Prostate gland (tissue), 2 donors: ENCODE data around the gene RBM20. TPM values are rescaled to one million over a fixed set of nuclear protein-coding genes. Genes with fewer than 3 reads are reported as not detected.

Source experiments
- DNase-seq: peaks from one replicate; pipeline ENCODE4 v3.0.0-alpha.2; 2019; ENCODE audit warnings: low spot score
- H3K27ac ChIP-seq, 2 donors: fragments of 200-600 bp; sonication (generic); 2 replicates each; pipeline ENCODE4 v1.5.1; 2017 to 2019
- H3K27me3 ChIP-seq: fragments of 200-600 bp; sonication (generic); replicated peaks from 2 replicates; pipeline ENCODE4 v1.5.1; 2019; ENCODE audit not compliant: insufficient read depth
- H3K36me3 ChIP-seq, 2 donors: fragments of 200-600 bp; sonication (generic); 1 replicate in 1 of 2; 2 replicates in 1 of 2; pipeline versions ENCODE4 v1.5.1 to v1.8.1; 2017 to 2019
- H3K4me1 ChIP-seq: fragments of 200-600 bp; sonication (generic); replicated peaks from 2 replicates; pipeline ENCODE4 v1.5.1; 2019
- H3K4me3 ChIP-seq, 2 donors: fragments of 200-600 bp; sonication (generic); 2 replicates each; pipeline ENCODE4 v1.5.1; 2017 to 2019
- H3K9me3 ChIP-seq: fragments of 200-600 bp; sonication (generic); 2 replicates; pipeline ENCODE4 v1.5.1; 2017
- CTCF ChIP-seq, 4 experiments: fragments of 200-600 bp in 2 of 4; fragments of 450-650 bp in 2 of 4; sonication (generic) in 2 of 4; IDR thresholded peaks; 1 replicate in 3 of 4; 2 replicates in 1 of 4; pipeline ENCODE4 v1.5.1; 2016 to 2019; ENCODE audit warnings: antibody characterized with exemption in 4 of 4, mild to moderate bottlenecking in 2 of 4, moderate library complexity in 2 of 4
- POLR2A ChIP-seq: fragments of 450-650 bp; IDR thresholded peaks from one replicate; pipeline ENCODE4 v1.6.1; 2016; ENCODE audit warnings: antibody characterized with exemption, mild to moderate bottlenecking
- POLR2AphosphoS5 ChIP-seq: sonication (generic); formaldehyde crosslinking; IDR thresholded peaks from one replicate; pipeline ENCODE4 v1.6.1; 2017; ENCODE audit warnings: antibody characterized with exemption
- WGBS: methylation state at CpG from one replicate; pipeline ENCODE4 v1.1.5; 2018; 5-methylcytosine and 5-hydroxymethylcytosine counted together
- intact Hi-C: fragments of 100-400 bp; cut with DNase I; formaldehyde crosslinking; loops from one replicate; pipeline ENCODE4 v1.14.2; 2022
- total RNA-seq, 2 donors: library from RNA; depleted of rRNA; stranded (reverse); fragments of >200 nt; gene quantifications; one replicate each; pipeline ENCODE4 v1.1.0, GENCODE V29; 2016

RBM20 gene
- total RNA-seq, 2 donors from 2014 or later = 0.41 to 2.8 TPM

DNA sequence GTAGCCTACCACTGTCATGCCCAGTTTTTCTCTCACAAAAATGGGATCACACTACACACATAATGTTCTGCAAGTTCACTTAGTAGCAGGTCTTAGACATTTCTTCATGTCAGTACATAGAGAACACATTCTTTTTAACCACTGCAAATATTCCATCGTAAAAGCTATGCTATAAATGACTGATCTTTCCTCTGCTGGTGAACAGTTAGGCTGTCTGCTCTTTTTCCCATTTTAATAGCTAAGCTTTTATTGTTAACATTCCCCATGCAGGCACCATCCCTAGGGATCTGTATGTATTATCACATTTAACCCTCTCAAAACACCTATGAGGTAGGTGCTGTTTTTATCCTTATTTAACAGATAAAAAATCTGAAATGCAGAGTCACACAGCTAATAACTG, 181.4 kb downstream of the RBM20 start:
- Histone ChIP-seq H3K4me3 (no peak overlapping the region), H3K27me3 (no peaks in the 10 kb centered on the region), H3K9me3 (no peaks in the 10 kb centered on the region), H3K27ac (peak overlapping the region; percentile 42 to 86), H3K4me1 (peaks cover 27% of the 10 kb centered on the region), H3K36me3 (no peaks in the 10 kb centered on the region)
- TF ChIP-seq POLR2AphosphoS5 (peak; percentile 33), CTCF (IDR thresholded peaks at IDR 0.05) (no peak)
- WGBS = 10% methylated on average over 1 of the region's 1 CpG
- intact Hi-C loops = loop anchor here (5.0 kb wide), 1 partner anchor 38 kb away; no protein-coding TSS in a partner anchor
- DNase-seq = no peak

DNA sequence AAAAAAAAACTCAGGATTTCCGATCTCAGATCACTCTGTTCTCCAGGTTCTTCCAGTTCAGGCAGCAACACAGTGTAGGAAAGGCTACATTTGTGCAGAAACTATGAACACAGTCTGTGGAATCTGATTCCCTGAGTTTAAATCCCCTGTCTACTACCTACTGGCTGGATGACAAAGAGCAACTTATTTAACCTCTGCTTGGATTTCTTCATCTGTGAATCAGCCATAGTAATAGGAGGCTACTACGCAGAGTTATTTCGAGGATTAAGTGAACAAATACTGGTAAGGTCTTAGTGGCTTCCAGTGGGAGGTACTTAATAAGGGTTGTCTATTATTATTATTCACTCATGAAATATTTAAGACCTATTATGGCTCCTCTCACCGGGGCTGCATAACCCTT, 183.3 kb downstream of the RBM20 start:
- Histone ChIP-seq H3K4me3 (no peak overlapping the region), H3K27ac (peak overlapping the region; percentile 42 to 86), H3K36me3 (no peaks in the 10 kb centered on the region), H3K4me1 (peaks cover 13% of the 10 kb centered on the region), H3K9me3 (no peaks in the 10 kb centered on the region), H3K27me3 (no peaks in the 10 kb centered on the region)
- DNase-seq = no peak
- intact Hi-C loops = loop anchor here (5.0 kb wide), 1 partner anchor 40 kb away; no protein-coding TSS in a partner anchor
- TF ChIP-seq POLR2AphosphoS5 (no peak), POLR2A (no peak), CTCF (IDR thresholded peaks at IDR 0.05) (no peak)
- 38% methylated on average over 4 of the region's 4 CpGs for WGBS

DNA sequence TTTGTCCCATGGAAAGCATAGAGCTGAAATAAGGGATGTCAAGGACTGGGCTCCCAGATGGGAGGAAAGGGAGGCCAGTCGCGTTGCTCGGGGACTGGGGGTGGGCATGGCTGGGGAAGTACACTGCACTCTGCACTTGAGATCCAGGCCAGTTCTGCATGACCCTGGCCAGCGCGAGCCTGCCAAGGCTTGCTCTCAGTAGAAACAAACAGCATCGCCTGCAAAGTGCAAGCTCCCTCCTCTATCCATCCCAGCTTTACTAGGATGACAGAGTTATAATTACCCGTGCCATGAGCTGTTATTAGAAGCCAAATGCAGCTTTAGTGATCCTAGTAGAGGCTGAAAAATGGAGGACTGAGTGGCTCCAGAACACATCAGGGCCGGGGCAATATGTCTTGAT, 183.7 kb downstream of the RBM20 start:
- intact Hi-C loops = loop anchor here (5.0 kb wide), 1 partner anchor 41 kb away; no protein-coding TSS in a partner anchor
- no peaks in the 10 kb centered on the region for H3K9me3 ChIP-seq
- peaks cover 8% of the 10 kb centered on the region for H3K4me1 ChIP-seq
- no peak overlapping the region for H3K4me3 ChIP-seq
- 26% methylated on average over 8 of the region's 8 CpGs for WGBS
- H3K27me3 ChIP-seq = no peaks in the 10 kb centered on the region
- H3K27ac ChIP-seq = peak overlapping the region; percentile 65 to 86
- TF ChIP-seq CTCF (IDR thresholded peaks at IDR 0.05) (no peak), POLR2AphosphoS5 (peak; percentile 27)
- DNase-seq = no peak
- no peaks in the 10 kb centered on the region for H3K36me3 ChIP-seq

- H3K4me1 ChIP-seq = peaks cover 5% of the 10 kb centered on the region
- WGBS = 35% methylated on average over 2 of the region's 2 CpGs
- no peaks in the 10 kb centered on the region for H3K27me3 ChIP-seq
- H3K4me3 ChIP-seq = no peak overlapping the region
- DNase-seq = no peak
- intact Hi-C loops = loop anchor here (5.0 kb wide), 1 partner anchor 41 kb away; no protein-coding TSS in a partner anchor
- no peaks in the 10 kb centered on the region for H3K36me3 ChIP-seq
- H3K27ac ChIP-seq = peak overlapping the region; percentile 65 to 86
- no peak for TF ChIP-seq POLR2AphosphoS5
- no peak for TF ChIP-seq CTCF (IDR thresholded peaks at IDR 0.05)
- TF ChIP-seq POLR2A = no peak
- no peaks in the 10 kb centered on the region for H3K9me3 ChIP-seq
These were observed 184.4 kb downstream of the RBM20 start for GRCh38 chr10:110828525-110828924.

DNA sequence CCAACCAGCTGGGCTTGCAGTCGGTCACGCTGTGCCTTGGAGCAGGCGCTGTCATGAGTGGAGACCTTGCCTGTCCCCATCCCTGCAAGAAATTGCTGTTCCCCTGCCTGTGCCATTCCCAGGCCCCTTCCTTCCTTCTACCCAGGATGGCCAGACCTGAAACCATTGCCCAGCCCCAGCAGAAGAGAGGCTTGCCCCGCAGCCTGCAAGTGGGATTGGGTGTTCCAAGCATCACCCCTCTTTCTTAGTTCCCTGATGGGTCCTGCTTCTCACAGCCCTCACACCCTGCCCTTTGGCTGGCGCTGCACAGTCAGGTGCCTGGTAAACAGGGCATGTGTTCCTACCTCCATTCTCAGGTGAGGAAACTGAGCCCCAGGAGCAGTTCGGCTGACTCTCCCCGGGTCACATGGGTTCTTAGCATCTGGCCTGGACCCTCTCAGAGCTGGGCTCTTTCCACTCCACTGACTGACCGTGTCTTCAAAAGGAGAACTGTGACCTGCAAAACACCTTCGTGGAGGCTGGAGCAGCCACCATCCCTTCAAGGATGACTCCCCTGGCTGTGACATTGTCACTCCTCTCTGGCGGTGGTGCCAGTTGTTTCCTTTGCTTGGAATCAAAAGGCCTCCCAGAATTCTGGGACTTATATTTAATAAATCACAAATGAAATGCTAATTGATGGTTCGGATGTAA, 185.7 kb downstream of the RBM20 start:
- no peak for DNase-seq
- peaks cover 10% of the 10 kb centered on the region for H3K4me1 ChIP-seq
- no peak overlapping the region for H3K4me3 ChIP-seq
- intact Hi-C loops = loop anchor here (5.0 kb wide), 1 partner anchor 43 kb away; no protein-coding TSS in a partner anchor
- peak overlapping the region in 1 of 2 donors; percentile 86 for H3K27ac ChIP-seq
- TF ChIP-seq POLR2A = no peak
- no peak for TF ChIP-seq POLR2AphosphoS5
- no peak for TF ChIP-seq CTCF (IDR thresholded peaks at IDR 0.05)
- H3K9me3 ChIP-seq = no peaks in the 10 kb centered on the region
- no peaks in the 10 kb centered on the region for H3K27me3 ChIP-seq
- 92% methylated on average over 11 of the region's 11 CpGs for WGBS
- H3K36me3 ChIP-seq = no peaks in the 10 kb centered on the region
